AG08396 (cell line): ENCODE measurements around the gene PTRH2.
A peak's percentile ranks its signal among the peaks of the same experiment; 100 is the strongest.
"Not testable (repeated sequence)": the region's sequence is repeated elsewhere in the genome, so short reads cannot be mapped to it uniquely, and the experiment has no call there.

Experiments
- DNase-seq: peaks from one replicate; pipeline ENCODE4 v3.0.0; 2012; ENCODE audit warnings: low spot score, mixed read lengths

The PTRH2 gene

GRCh38 chr17:59707149-59707970 is at the start of gene PTRH2, which contains the start of gene VMP1:
TSS of gene PTRH2 (minus strand) at chr17:59707430. CDS start at chr17:59697978, 9,452 bp downstream.
TSS of gene VMP1 (plus strand) at chr17:59707654. CDS start at chr17:59731447, 23,793 bp downstream.
- peak; percentile 97 for DNase-seq

GRCh38 chr17:59756236-59756818 is 49.1 kb upstream of the PTRH2 start:
- no peak for DNase-seq

GRCh38 chr17:59755069-59755468 is 47.8 kb upstream of the PTRH2 start:
- DNase-seq = not testable (repeated sequence)

GRCh38 chr17:59754552-59754951 is 47.3 kb upstream of the PTRH2 start:
- peak; percentile 30 for DNase-seq

GRCh38 chr17:59753522-59754467 is 46.6 kb upstream of the PTRH2 start:
- DNase-seq = peak; percentile 59

- no peak for DNase-seq
Observed at GRCh38 chr17:59752922-59753321, 45.7 kb upstream of the PTRH2 start.

GRCh38 chr17:59752446-59752845 is 45.2 kb upstream of the PTRH2 start:
- no peak for DNase-seq

- DNase-seq = no peak
Observed at GRCh38 chr17:59751955-59752413, 44.8 kb upstream of the PTRH2 start.

GRCh38 chr17:59748591-59748990 is 41.4 kb upstream of the PTRH2 start:
- no peak for DNase-seq

- peak; percentile 15 for DNase-seq
Observed at GRCh38 chr17:59746849-59747445, 39.7 kb upstream of the PTRH2 start.

- DNase-seq = no peak
Observed at GRCh38 chr17:59745040-59745439, 37.8 kb upstream of the PTRH2 start.

GRCh38 chr17:59743842-59744241 is 36.6 kb upstream of the PTRH2 start:
- no peak for DNase-seq

GRCh38 chr17:59737324-59737723 is 30.1 kb upstream of the PTRH2 start:
- DNase-seq = no peak

- no peak for DNase-seq
Observed at GRCh38 chr17:59734226-59734625, 27.0 kb upstream of the PTRH2 start.

- no peak for DNase-seq
Observed at GRCh38 chr17:59733697-59734096, 26.5 kb upstream of the PTRH2 start.

GRCh38 chr17:59730268-59730834 is 23.1 kb upstream of the PTRH2 start:
- DNase-seq = no peak

GRCh38 chr17:59727817-59728533 is 20.7 kb upstream of the PTRH2 start:
- no peak for DNase-seq

- no peak for DNase-seq
Observed at GRCh38 chr17:59725691-59726090, 18.5 kb upstream of the PTRH2 start.

GRCh38 chr17:59723607-59724006 is 16.4 kb upstream of the PTRH2 start:
- no peak for DNase-seq

GRCh38 chr17:59723041-59723440 is 15.8 kb upstream of the PTRH2 start:
- no peak for DNase-seq

- DNase-seq = no peak
Observed at GRCh38 chr17:59722623-59723022, 15.4 kb upstream of the PTRH2 start.
